ENCODE data around the gene TGM2.
A peak's percentile ranks its signal among the peaks of the same experiment; 100 is the strongest.

TGM2 gene

GRCh38 chr20:38178581-38178980, 13.5 kb upstream of the TGM2 start:
- Histone ChIP-seq H3K9me3 (ENCODE audit: control insufficient read depth, insufficient read depth, low read depth, low read length) (no peaks in the 10 kb centered on the region), H3K27ac (ENCODE audit: extremely low read depth, low read depth, low read length) (no peak overlapping the region), H3K4me1 (ENCODE audit: control insufficient read depth, insufficient read depth, low read length) (peaks cover 4% of the 10 kb centered on the region; the same call in 1 of the 2 replicates), H3K36me3 (ENCODE audit: control insufficient read depth in 2 of 2, insufficient read depth in 1 of 2, low read length in 2 of 2) (no peaks in the 10 kb centered on the region), H3K4me3 (ENCODE audit: low read depth, low read length) (no peak overlapping the region)
- CTCF ChIA-PET: interaction anchor here (0.9 kb wide), 2 partner anchors 42 to 121 kb away, joined by 4 to 5 read pairs; no protein-coding TSS in a partner anchor
- POLR2A ChIA-PET: interaction anchor here (0.7 kb wide), 1 partner anchor 145 kb away, joined by 3 read pairs; the partner anchor contains the start of genes RPRD1B and TTI1
- TF ChIP-seq ZNF623 (tag by site-specific recombination; IDR thresholded peaks at IDR 0.05): no peak
- no peak for TF ChIP-seq ZNF416 (tag by site-specific recombination; IDR thresholded peaks at IDR 0.05)
- TF ChIP-seq ZNF37A (tag by site-specific recombination; IDR thresholded peaks at IDR 0.05): no peak
- no peak for TF ChIP-seq ZNF664 (tag by site-specific recombination; IDR thresholded peaks at IDR 0.05)
- no peak for TF ChIP-seq ZBTB10 (tag by site-specific recombination; IDR thresholded peaks at IDR 0.05)
- TF ChIP-seq ZNF184 (tag by site-specific recombination; IDR thresholded peaks at IDR 0.05): no peak
- TF ChIP-seq TSHZ1 (tag by site-specific recombination; IDR thresholded peaks at IDR 0.05; ENCODE audit: borderline replicate concordance): no peak
- no peak for TF ChIP-seq ZNF433 (tag by site-specific recombination; IDR thresholded peaks at IDR 0.05; ENCODE audit: low read depth)
- TF ChIP-seq ZNF529 (tag by site-specific recombination; IDR thresholded peaks at IDR 0.05; ENCODE audit: insufficient replicate concordance): no peak
- TF ChIP-seq HOXA7 (CRISPR knock-in tag; IDR thresholded peaks at IDR 0.05; ENCODE audit: borderline replicate concordance): no peak
- TF ChIP-seq ZNF701 (tag by site-specific recombination; IDR thresholded peaks at IDR 0.05): no peak
- TF ChIP-seq ZFHX2 (tag by site-specific recombination; conservative IDR thresholded peaks at IDR 0.05): no peak

GRCh38 chr20:38178065-38178491, 13.0 kb upstream of the TGM2 start:
- Histone ChIP-seq H3K27ac (ENCODE audit: extremely low read depth, low read depth, low read length) (no peak overlapping the region), H3K36me3 (ENCODE audit: control insufficient read depth in 2 of 2, insufficient read depth in 1 of 2, low read length in 2 of 2) (no peaks in the 10 kb centered on the region), H3K4me1 (ENCODE audit: control insufficient read depth, insufficient read depth, low read length) (peaks cover 4% of the 10 kb centered on the region; the same call in 1 of the 2 replicates), H3K4me3 (ENCODE audit: low read depth, low read length) (no peak overlapping the region), H3K9me3 (ENCODE audit: control insufficient read depth, insufficient read depth, low read depth, low read length) (no peaks in the 10 kb centered on the region)
- TF ChIP-seq GLI4 (tag by site-specific recombination; IDR thresholded peaks at IDR 0.05) (no peak), SP3 (tag by site-specific recombination; IDR thresholded peaks at IDR 0.05) (no peak)
- ChIA-PET CTCF (interaction anchor here (0.9 kb wide), 2 partner anchors 43 to 120 kb away, joined by 4 to 5 read pairs; no protein-coding TSS in a partner anchor), POLR2A (interaction anchor here (0.7 kb wide), 1 partner anchor 145 kb away, joined by 3 read pairs; the partner anchor contains the start of genes RPRD1B and TTI1)

- ChIA-PET CTCF (interaction anchor here (1.3 kb wide), 1 partner anchor 44 kb away, joined by 4 read pairs; no protein-coding TSS in a partner anchor), POLR2A (no interaction called here)
- peaks cover 4% of the 10 kb centered on the region; the same call in 1 of the 2 replicates for H3K4me1 ChIP-seq (ENCODE audit: control insufficient read depth, insufficient read depth, low read length)
- TF ChIP-seq OSR2 (tag by site-specific recombination; IDR thresholded peaks at IDR 0.05): no peak
- TF ChIP-seq IKZF3 (tag by site-specific recombination; IDR thresholded peaks at IDR 0.05): no peak
- TF ChIP-seq ZNF654 (tag by site-specific recombination; IDR thresholded peaks at IDR 0.05; ENCODE audit: low read depth): no peak
- no peak for TF ChIP-seq ZBTB1 (tag by site-specific recombination; IDR thresholded peaks at IDR 0.05)
- no peak for TF ChIP-seq KLF8 (tag by site-specific recombination; IDR thresholded peaks at IDR 0.05)
- peak; percentile 45; the same call in 1 of the 2 replicates for TF ChIP-seq EGR2 (tag by site-specific recombination; IDR thresholded peaks at IDR 0.05; ENCODE audit: low read depth)
- TF ChIP-seq SALL2 (tag by site-specific recombination; IDR thresholded peaks at IDR 0.05; ENCODE audit: borderline replicate concordance): no peak
- TF ChIP-seq HOXD13 (CRISPR knock-in tag; IDR thresholded peaks at IDR 0.05; ENCODE audit: borderline replicate concordance): no peak
- no peak overlapping the region for H3K27ac ChIP-seq (ENCODE audit: extremely low read depth, low read depth, low read length)
- H3K36me3 ChIP-seq (ENCODE audit: control insufficient read depth in 2 of 2, insufficient read depth in 1 of 2, low read length in 2 of 2): no peaks in the 10 kb centered on the region
- H3K9me3 ChIP-seq (ENCODE audit: control insufficient read depth, insufficient read depth, low read depth, low read length): no peaks in the 10 kb centered on the region
- H3K4me3 ChIP-seq (ENCODE audit: low read depth, low read length): no peak overlapping the region
Measured at GRCh38 chr20:38177201-38177600, 12.1 kb upstream of the TGM2 start.
